Fibroblast of lung (primary cell): Measurements from ENCODE around the gene EIF3K.

ENCODE experiments used
- EZH2 ChIP-seq: IDR thresholded peaks from 2 replicates; pipeline ENCODE4 v1.5.1; 2012; ENCODE audit warnings: low read length, control low read depth, mild to moderate bottlenecking; ENCODE audit errors: missing control alignments
- TF ChIP-seq, protein P1 (sequence below), 2 donors: IDR thresholded peaks in 1 of 2; conservative IDR thresholded peaks in 1 of 2; 1 replicate in 1 of 2; 2 replicates in 1 of 2; pipeline ENCODE4 v1.5.1; 2011 to 2012; ENCODE audit warnings: low read length in 2 of 2, control low read depth in 1 of 2, inconsistent platforms in 1 of 2, low read depth in 1 of 2, mild to moderate bottlenecking in 1 of 2

DNA sequence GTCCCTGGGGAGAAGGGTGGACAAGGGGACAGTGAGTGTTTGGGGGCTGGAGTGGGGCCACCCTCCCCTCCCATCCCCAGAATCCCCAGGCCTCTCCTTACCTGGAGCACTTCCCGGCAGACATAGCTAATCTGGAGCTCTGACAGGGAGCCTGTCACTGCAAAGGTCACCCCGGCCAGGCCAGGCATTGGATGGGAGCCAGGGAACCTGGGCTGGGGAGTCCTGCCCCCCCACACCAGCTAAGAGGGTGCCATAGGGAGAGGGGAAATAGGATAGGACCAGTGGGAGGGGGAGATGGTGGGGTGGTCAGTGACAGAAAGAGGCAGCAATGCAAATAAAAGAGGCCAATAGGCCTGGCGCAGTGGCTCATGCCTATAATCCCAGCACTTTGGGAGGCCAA, 4.7 kb upstream of the EIF3K start:
- TF ChIP-seq EZH2 = no peak
- TF ChIP-seq, protein P1, sequence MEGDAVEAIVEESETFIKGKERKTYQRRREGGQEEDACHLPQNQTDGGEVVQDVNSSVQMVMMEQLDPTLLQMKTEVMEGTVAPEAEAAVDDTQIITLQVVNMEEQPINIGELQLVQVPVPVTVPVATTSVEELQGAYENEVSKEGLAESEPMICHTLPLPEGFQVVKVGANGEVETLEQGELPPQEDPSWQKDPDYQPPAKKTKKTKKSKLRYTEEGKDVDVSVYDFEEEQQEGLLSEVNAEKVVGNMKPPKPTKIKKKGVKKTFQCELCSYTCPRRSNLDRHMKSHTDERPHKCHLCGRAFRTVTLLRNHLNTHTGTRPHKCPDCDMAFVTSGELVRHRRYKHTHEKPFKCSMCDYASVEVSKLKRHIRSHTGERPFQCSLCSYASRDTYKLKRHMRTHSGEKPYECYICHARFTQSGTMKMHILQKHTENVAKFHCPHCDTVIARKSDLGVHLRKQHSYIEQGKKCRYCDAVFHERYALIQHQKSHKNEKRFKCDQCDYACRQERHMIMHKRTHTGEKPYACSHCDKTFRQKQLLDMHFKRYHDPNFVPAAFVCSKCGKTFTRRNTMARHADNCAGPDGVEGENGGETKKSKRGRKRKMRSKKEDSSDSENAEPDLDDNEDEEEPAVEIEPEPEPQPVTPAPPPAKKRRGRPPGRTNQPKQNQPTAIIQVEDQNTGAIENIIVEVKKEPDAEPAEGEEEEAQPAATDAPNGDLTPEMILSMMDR (conservative IDR thresholded peaks at IDR 0.05 in 1 of 2, IDR thresholded peaks at IDR 0.05 in 1 of 2; ENCODE audit: low read depth in 1 of 2, low read length in 2 of 2) = no peak
